HFFc6 (cell line): ENCODE results near the gene SLC25A42. TPM values are rescaled to one million over a fixed set of nuclear protein-coding genes. Genes with fewer than 3 reads are reported as not detected.

Experiments used
- DNase-seq: peaks from one replicate; pipeline ENCODE4 v3.0.0-alpha.2; 2018
- H3K27ac Mint-ChIP-seq: 2 replicates; pipeline ENCODE4 v1.8.0; 2020; ENCODE audit warnings: mild to moderate bottlenecking, mixed read lengths
- H3K27me3 Mint-ChIP-seq: 2 replicates; pipeline ENCODE4 v1.8.0; 2021; ENCODE audit warnings: mild to moderate bottlenecking, moderate library complexity, mixed read lengths; ENCODE audit not compliant: insufficient read depth
- H3K36me3 Mint-ChIP-seq: 2 replicates; pipeline ENCODE4 v1.8.0; 2021; ENCODE audit warnings: low read depth, mixed read lengths
- H3K4me1 Mint-ChIP-seq: 2 replicates; pipeline ENCODE4 v1.8.0; 2020; ENCODE audit warnings: low read depth, mixed read lengths
- H3K4me3 Mint-ChIP-seq: 2 replicates; pipeline ENCODE4 v1.8.0; 2020; ENCODE audit warnings: mild to moderate bottlenecking, moderate library complexity, mixed read lengths
- H3K9me3 Mint-ChIP-seq: 2 replicates; pipeline ENCODE4 v1.8.0; 2020; ENCODE audit warnings: mild to moderate bottlenecking, mixed read lengths
- CTCF ChIP-seq: fragments of 200-600 bp; sonication (generic); IDR thresholded peaks from 2 replicates; pipeline ENCODE4 v1.5.0; 2021; ENCODE audit warnings: antibody characterized with exemption, mild to moderate bottlenecking
- total RNA-seq, 6 experiments: library from RNA; stranded (reverse); fragmentation: NEBNext Ultra II Directional; extraction: Animal tissue kit (Norgen Biotek cat#: 25700); gene quantifications; 2 replicates in 1 of 6; 3 replicates in 5 of 6; pipeline ENCODE4 v1.2.3, GENCODE V29; 2021

The SLC25A42 gene
- total RNA-seq, 6 experiments from 2014 or later = 8.7 to 11.7 (median 9.9) TPM

DNA sequence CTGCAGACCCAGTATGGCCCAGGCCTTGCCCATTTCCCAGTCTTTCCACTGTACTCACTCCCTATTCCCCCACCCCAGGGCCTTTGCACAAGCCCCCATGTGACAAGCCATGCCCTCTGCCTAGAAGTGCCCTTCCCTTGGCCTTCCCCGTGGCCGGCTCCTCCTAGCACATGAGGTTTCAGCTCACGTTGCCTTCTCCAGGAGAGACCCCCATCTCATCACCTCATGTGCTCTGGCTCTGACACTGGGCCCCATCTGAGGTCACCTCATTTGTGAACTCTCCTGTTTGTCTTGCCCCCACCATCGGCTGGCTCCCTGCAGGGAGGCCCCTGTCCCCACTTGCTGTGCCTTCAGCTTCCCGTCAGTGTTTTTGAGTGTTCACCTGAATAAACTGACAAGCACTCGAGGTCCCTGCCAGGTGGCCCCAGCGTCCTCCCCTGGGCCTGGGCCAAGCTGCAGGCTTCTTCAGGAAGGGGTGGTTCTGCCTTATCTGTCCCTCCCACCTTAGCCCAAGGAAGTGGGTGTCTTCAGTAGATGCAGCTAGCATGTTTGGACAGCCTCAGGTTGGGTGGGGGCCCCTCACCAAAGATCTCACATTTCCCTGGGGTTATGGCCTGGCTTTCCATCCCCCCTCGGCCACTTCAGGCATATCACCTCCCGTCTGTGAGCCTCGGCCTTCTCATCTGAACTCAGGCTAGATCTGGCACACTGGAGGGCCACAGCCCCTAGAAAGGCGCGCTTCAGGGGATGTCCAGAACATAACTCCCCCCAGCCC is 3.8 kb upstream of the SLC25A42 start:
- peaks cover 28% of the 10 kb centered on the region for H3K4me1 Mint-ChIP-seq
- no peak overlapping the region for H3K4me3 Mint-ChIP-seq
- no peak for DNase-seq
- H3K27ac Mint-ChIP-seq = no peak overlapping the region
- peaks cover 7% of the 10 kb centered on the region; the same call in 1 of the 2 replicates for H3K36me3 Mint-ChIP-seq
- H3K27me3 Mint-ChIP-seq = peaks cover 1% of the 10 kb centered on the region; the same call in 1 of the 2 replicates
- no peak for TF ChIP-seq CTCF
- H3K9me3 Mint-ChIP-seq = no peaks in the 10 kb centered on the region

DNA sequence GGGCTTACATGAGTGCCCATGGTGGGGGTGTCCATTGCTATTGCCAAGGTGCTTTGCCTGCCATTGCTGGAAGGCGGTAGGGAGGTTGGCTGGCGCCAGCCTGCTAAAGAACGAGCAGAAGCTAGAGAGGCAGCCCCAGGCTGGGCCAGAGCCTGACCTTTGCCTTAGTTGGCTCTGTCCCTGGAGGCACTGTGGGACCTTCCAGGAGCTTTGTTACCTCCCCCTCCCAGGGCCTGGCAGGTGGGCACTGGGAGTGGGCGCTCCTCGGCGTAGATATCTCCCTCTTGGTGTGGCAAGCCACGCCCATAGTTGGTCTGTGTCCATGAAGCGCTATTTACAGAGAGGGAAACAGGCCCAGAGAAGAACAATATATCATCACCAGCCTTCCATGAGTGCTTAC is 2.3 kb upstream of the SLC25A42 start:
- no peak for DNase-seq
- Mint-ChIP-seq H3K9me3 (no peaks in the 10 kb centered on the region), H3K27ac (no peak overlapping the region), H3K36me3 (peaks cover 7% of the 10 kb centered on the region; the same call in 1 of the 2 replicates), H3K4me1 (peaks cover 32% of the 10 kb centered on the region), H3K27me3 (peaks cover 1% of the 10 kb centered on the region), H3K4me3 (no peak overlapping the region)
- TF ChIP-seq CTCF = no peak

GRCh38 chr19:19062454-19063182 is 1.2 kb upstream of the SLC25A42 start:
- peaks cover 1% of the 10 kb centered on the region for H3K27me3 Mint-ChIP-seq
- peak; percentile 57 for DNase-seq
- peaks cover 7% of the 10 kb centered on the region; the same call in 1 of the 2 replicates for H3K36me3 Mint-ChIP-seq
- H3K4me1 Mint-ChIP-seq = peaks cover 32% of the 10 kb centered on the region
- no peaks in the 10 kb centered on the region for H3K9me3 Mint-ChIP-seq
- TF ChIP-seq CTCF = no peak
- peak overlapping the region; percentile 75 for H3K27ac Mint-ChIP-seq
- peak overlapping the region; percentile 91 for H3K4me3 Mint-ChIP-seq

- peaks cover 7% of the 10 kb centered on the region; the same call in 1 of the 2 replicates for H3K36me3 Mint-ChIP-seq
- no peaks in the 10 kb centered on the region for H3K9me3 Mint-ChIP-seq
- peak overlapping the region; percentile 91 for H3K4me3 Mint-ChIP-seq
- TF ChIP-seq CTCF = peak; percentile 60
- H3K27me3 Mint-ChIP-seq = peaks cover 1% of the 10 kb centered on the region
- H3K27ac Mint-ChIP-seq = peak overlapping the region; percentile 56
- DNase-seq = no peak
- peaks cover 32% of the 10 kb centered on the region for H3K4me1 Mint-ChIP-seq
Observed at GRCh38 chr19:19064098-19064722, 416 bp downstream of the SLC25A42 start.

GRCh38 chr19:19064811-19065745 is 1.3 kb downstream of the SLC25A42 start:
- peaks cover 32% of the 10 kb centered on the region for H3K4me1 Mint-ChIP-seq
- 0 out of 2 replicates have a peak overlapping the region, but pooled peaks have one; percentile 56 for H3K27ac Mint-ChIP-seq
- peak overlapping the region; percentile 91 for H3K4me3 Mint-ChIP-seq
- no peaks in the 10 kb centered on the region for H3K9me3 Mint-ChIP-seq
- H3K36me3 Mint-ChIP-seq = no peaks in the 10 kb centered on the region
- peaks cover 1% of the 10 kb centered on the region for H3K27me3 Mint-ChIP-seq
- no peak for TF ChIP-seq CTCF
- no peak for DNase-seq
